ENCODE results near the gene ZBTB42. TPM values are rescaled to one million over a fixed set of nuclear protein-coding genes. Genes with fewer than 3 reads are reported as not detected.
A peak's percentile ranks its signal among the peaks of the same experiment; 100 is the strongest.

ZBTB42 gene
- total RNA-seq, 1 experiment from 2014 or later, result 1.0 TPM

- TF ChIP-seq CTCF (IDR thresholded peaks at IDR 0.05; ENCODE audit: unreplicated experiment), result no peak
- ChIA-PET POLR2A (interaction anchor here (0.6 to 1.4 kb wide), 3 partner anchors 29 to 176 kb away, joined by 3 to 6 read pairs (median 3); partner anchors contain the start of gene SIVA1), CTCF (interaction anchor here (0.7 kb wide), 1 partner anchor 27 kb away, joined by 4 read pairs; no protein-coding TSS in a partner anchor)
- Mint-ChIP-seq H3K27me3 (ENCODE audit: insufficient read depth, unreplicated experiment) (no peaks in the 10 kb centered on the region), H3K36me3 (ENCODE audit: insufficient read depth, unreplicated experiment) (no peaks in the 10 kb centered on the region), H3K4me1 (ENCODE audit: insufficient read depth, unreplicated experiment) (peaks cover 25% of the 10 kb centered on the region), H3K27ac (ENCODE audit: low read depth, unreplicated experiment) (no peak overlapping the region), H3K9me3 (ENCODE audit: unreplicated experiment) (no peaks in the 10 kb centered on the region), H3K4me3 (ENCODE audit: unreplicated experiment) (peak overlapping the region; percentile 85)
- intact Hi-C loops (cut with micrococcal nuclease), result no loop called here
- no peak for DNase-seq (ENCODE audit: unreplicated experiment)
- no TSS peak for BruUV-seq (replicated peaks)
Measured at GRCh38 chr14:104796687-104797081, 4.2 kb upstream of the ZBTB42 start.

- H3K4me3 Mint-ChIP-seq (ENCODE audit: unreplicated experiment), result peak overlapping the region; percentile 85
- CTCF ChIA-PET, result no interaction called here
Measured at GRCh38 chr14:104797115-104798044, 3.5 kb upstream of the ZBTB42 start.

GRCh38 chr14:104798300-104799243 is 2.3 kb upstream of the ZBTB42 start:
- Mint-ChIP-seq H3K27ac (ENCODE audit: low read depth, unreplicated experiment) (no peak overlapping the region), H3K36me3 (ENCODE audit: insufficient read depth, unreplicated experiment) (no peaks in the 10 kb centered on the region), H3K27me3 (ENCODE audit: insufficient read depth, unreplicated experiment) (no peaks in the 10 kb centered on the region), H3K9me3 (ENCODE audit: unreplicated experiment) (no peaks in the 10 kb centered on the region), H3K4me1 (ENCODE audit: insufficient read depth, unreplicated experiment) (peaks cover 10% of the 10 kb centered on the region), H3K4me3 (ENCODE audit: unreplicated experiment) (peak overlapping the region; percentile 18)
- ChIA-PET POLR2A (interaction anchor here (0.6 to 1.4 kb wide), 2 partner anchors 14 to 45 kb away, joined by 3 to 6 read pairs; partner anchors contain the start of gene SIVA1), CTCF (interaction anchor here (0.7 kb wide), 1 partner anchor 28 kb away, joined by 4 read pairs; no protein-coding TSS in a partner anchor)
- TF ChIP-seq CTCF (IDR thresholded peaks at IDR 0.05; ENCODE audit: unreplicated experiment), result no peak
- no peak for DNase-seq (ENCODE audit: unreplicated experiment)
- no TSS peak for BruUV-seq (replicated peaks)
- intact Hi-C loops (cut with micrococcal nuclease), result no loop called here

More at GRCh38 chr14:104797115-104798044, 3.5 kb upstream of the ZBTB42 start:
- no peak for DNase-seq (ENCODE audit: unreplicated experiment)
- no peaks in the 10 kb centered on the region for H3K9me3 Mint-ChIP-seq (ENCODE audit: unreplicated experiment)
- H3K27me3 Mint-ChIP-seq (ENCODE audit: insufficient read depth, unreplicated experiment), result no peaks in the 10 kb centered on the region
- H3K4me1 Mint-ChIP-seq (ENCODE audit: insufficient read depth, unreplicated experiment), result peaks cover 22% of the 10 kb centered on the region
- TF ChIP-seq CTCF (IDR thresholded peaks at IDR 0.05; ENCODE audit: unreplicated experiment), result no peak
- H3K36me3 Mint-ChIP-seq (ENCODE audit: insufficient read depth, unreplicated experiment), result no peaks in the 10 kb centered on the region
- intact Hi-C loops (cut with micrococcal nuclease), result no loop called here
- BruUV-seq (replicated peaks), result no TSS peak
- POLR2A ChIA-PET, result interaction anchor here (0.6 to 0.7 kb wide), 2 partner anchors 29 to 175 kb away, joined by 3 read pairs; no protein-coding TSS in a partner anchor
- no peak overlapping the region for H3K27ac Mint-ChIP-seq (ENCODE audit: low read depth, unreplicated experiment)

All from MCF 10A (cell line).